Hepatocyte (in vitro differentiated cells): ENCODE results near the gene PHGDH. TPM values are rescaled to one million over a fixed set of nuclear protein-coding genes. Genes with fewer than 3 reads are reported as not detected.

ENCODE experiments used
- DNase-seq: peaks from one replicate; pipeline ENCODE4 v3.0.0-alpha.2; 2016; ENCODE audit warnings: low spot score
- H2AFZ ChIP-seq: fragments of 200-600 bp; sonication (generic); 2 replicates; pipeline ENCODE4 v1.6.0; 2016; ENCODE audit warnings: antibody characterized with exemption, mild to moderate bottlenecking
- H3K27ac ChIP-seq: fragments of 200-600 bp; sonication (generic); 2 replicates; pipeline ENCODE4 v1.5.1; 2016; ENCODE audit warnings: mild to moderate bottlenecking
- H3K27me3 ChIP-seq: fragments of 200-600 bp; sonication (generic); 2 replicates; pipeline ENCODE4 v1.6.1; 2016
- H3K36me3 ChIP-seq: fragments of 200-600 bp; sonication (generic); replicated peaks from 2 replicates; pipeline ENCODE4 v1.5.1; 2016; ENCODE audit warnings: low read depth; ENCODE audit not compliant: insufficient read depth
- H3K4me1 ChIP-seq: fragments of 200-600 bp; sonication (generic); 2 replicates; pipeline ENCODE4 v1.5.1; 2016; ENCODE audit warnings: mild to moderate bottlenecking, moderate library complexity; ENCODE audit not compliant: insufficient read depth
- H3K4me2 ChIP-seq: fragments of 200-600 bp; sonication (generic); 2 replicates; pipeline ENCODE4 v1.6.0; 2016
- H3K4me3 ChIP-seq: fragments of 200-600 bp; sonication (generic); 2 replicates; pipeline ENCODE4 v1.5.1; 2016; ENCODE audit warnings: mild to moderate bottlenecking
- H3K79me2 ChIP-seq: fragments of 200-600 bp; sonication (generic); 2 replicates; pipeline ENCODE4 v1.6.0; 2017; ENCODE audit warnings: mild to moderate bottlenecking
- H3K9me2 ChIP-seq: fragments of 200-600 bp; sonication (generic); replicated peaks from 2 replicates; pipeline ENCODE4 v1.6.0; 2017; ENCODE audit warnings: mild to moderate bottlenecking; ENCODE audit not compliant: insufficient read depth
- H3K9me3 ChIP-seq: fragments of 200-600 bp; sonication (generic); 2 replicates; pipeline ENCODE4 v1.5.1; 2016; ENCODE audit warnings: low read depth, mild to moderate bottlenecking
- H4K20me1 ChIP-seq: fragments of 200-600 bp; sonication (generic); 2 replicates; pipeline ENCODE4 v1.6.0; 2016; ENCODE audit warnings: mild to moderate bottlenecking; ENCODE audit not compliant: insufficient read depth, poor library complexity, severe bottlenecking
- EZH2 ChIP-seq: fragments of 200-600 bp; sonication (generic); IDR thresholded peaks from 2 replicates; pipeline ENCODE4 v1.6.1; 2016; ENCODE audit warnings: antibody characterized with exemption, mild to moderate bottlenecking, borderline replicate concordance
- EZH2phosphoT487 ChIP-seq: fragments of 200-600 bp; sonication (generic); IDR thresholded peaks from one replicate; pipeline ENCODE4 v1.6.1; 2018; ENCODE audit warnings: antibody characterized with exemption, mild to moderate bottlenecking, low read depth, moderate library complexity; ENCODE audit not compliant: unreplicated experiment, severe bottlenecking
- WGBS: methylation state at CpG from one replicate; pipeline ENCODE4 v1.1.6; 2016; ENCODE audit warnings: low lambda C conversion rate; ENCODE audit errors: missing lambda C conversion rate; 5-methylcytosine and 5-hydroxymethylcytosine counted together
- polyA plus RNA-seq: library from polyadenylated mRNA; unstranded; fragments of >200 nt; fragmentation: Nextera tagmentation; extraction: Ambion mirVana; gene quantifications from 2 replicates; pipeline ENCODE4 v1.2.1, GENCODE V29; 2016
- total RNA-seq: library from RNA; depleted of rRNA; stranded (reverse); fragments of >200 nt; gene quantifications from 2 replicates; pipeline ENCODE4 v1.2.3, GENCODE V29; 2014
- TF ChIP-seq, protein P1 (sequence below): fragments of 200-600 bp; sonication (generic); IDR thresholded peaks from 2 replicates; pipeline ENCODE4 v1.5.1; 2016; ENCODE audit warnings: antibody characterized with exemption, mild to moderate bottlenecking; ENCODE audit not compliant: poor library complexity

Gene PHGDH
- total and polyA plus RNA-seq, 2 experiments from 2014 or later: 138 to 167 TPM

DNA sequence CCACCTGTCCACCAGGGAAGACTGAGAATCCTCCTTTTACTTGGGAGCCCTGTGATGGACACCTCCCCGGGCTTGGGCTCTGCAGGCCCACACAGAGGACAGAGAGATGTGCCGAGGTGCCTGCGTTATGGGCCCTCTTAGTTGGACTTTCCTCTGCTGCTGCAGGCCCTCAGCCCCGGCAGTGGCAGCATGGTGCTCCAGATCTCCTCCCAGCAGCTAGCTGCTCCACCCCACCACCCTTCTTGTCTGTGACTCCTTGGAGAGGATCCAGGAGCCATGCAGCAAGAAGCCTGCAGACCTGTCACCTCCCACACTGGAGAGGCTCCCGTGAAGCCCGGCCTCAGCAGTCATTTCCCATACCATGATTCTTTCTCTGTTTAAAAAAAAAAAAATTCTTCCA is 27.4 kb downstream of the PHGDH start:
- Histone ChIP-seq H3K9me3 (no peaks in the 10 kb centered on the region), H3K79me2 (no peaks in the 10 kb centered on the region), H3K27ac (no peak overlapping the region), H3K36me3 (no peaks in the 10 kb centered on the region), H3K27me3 (no peaks in the 10 kb centered on the region), H3K9me2 (no peaks in the 10 kb centered on the region), H3K4me3 (no peak overlapping the region), H3K4me1 (peaks cover 6% of the 10 kb centered on the region), H2AFZ (no peak overlapping the region), H3K4me2 (no peak overlapping the region), H4K20me1 (no peaks in the 10 kb centered on the region)
- DNase-seq: no peak
- 85% methylated on average over 6 of the region's 6 CpGs for WGBS
- no peak for TF ChIP-seq EZH2phosphoT487

DNA sequence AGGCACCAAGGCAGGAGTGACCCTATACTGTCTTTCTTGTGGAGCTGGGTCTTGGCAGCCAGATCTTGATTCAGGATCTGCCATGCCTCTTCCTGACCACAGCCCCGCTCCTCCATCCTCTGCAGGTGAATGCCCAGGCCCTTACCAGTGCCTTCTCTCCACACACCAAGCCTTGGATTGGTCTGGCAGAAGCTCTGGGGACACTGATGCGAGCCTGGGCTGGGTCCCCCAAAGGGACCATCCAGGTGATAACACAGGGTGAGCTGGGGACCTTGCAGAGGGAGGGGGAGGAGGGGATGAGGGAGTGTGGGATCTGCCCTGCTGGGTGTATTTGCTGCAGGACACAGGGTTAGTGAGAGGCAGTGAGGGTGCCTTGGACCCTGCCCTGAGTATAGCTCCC is 28.5 kb downstream of the PHGDH start:
- H3K27me3 ChIP-seq: no peaks in the 10 kb centered on the region
- no peak overlapping the region for H3K4me2 ChIP-seq
- no peaks in the 10 kb centered on the region for H4K20me1 ChIP-seq
- H3K9me3 ChIP-seq: no peaks in the 10 kb centered on the region
- H3K4me1 ChIP-seq: peaks cover 6% of the 10 kb centered on the region
- no peak for DNase-seq
- TF ChIP-seq EZH2phosphoT487 (no peak), EZH2 (no peak)
- TF ChIP-seq, protein P1, sequence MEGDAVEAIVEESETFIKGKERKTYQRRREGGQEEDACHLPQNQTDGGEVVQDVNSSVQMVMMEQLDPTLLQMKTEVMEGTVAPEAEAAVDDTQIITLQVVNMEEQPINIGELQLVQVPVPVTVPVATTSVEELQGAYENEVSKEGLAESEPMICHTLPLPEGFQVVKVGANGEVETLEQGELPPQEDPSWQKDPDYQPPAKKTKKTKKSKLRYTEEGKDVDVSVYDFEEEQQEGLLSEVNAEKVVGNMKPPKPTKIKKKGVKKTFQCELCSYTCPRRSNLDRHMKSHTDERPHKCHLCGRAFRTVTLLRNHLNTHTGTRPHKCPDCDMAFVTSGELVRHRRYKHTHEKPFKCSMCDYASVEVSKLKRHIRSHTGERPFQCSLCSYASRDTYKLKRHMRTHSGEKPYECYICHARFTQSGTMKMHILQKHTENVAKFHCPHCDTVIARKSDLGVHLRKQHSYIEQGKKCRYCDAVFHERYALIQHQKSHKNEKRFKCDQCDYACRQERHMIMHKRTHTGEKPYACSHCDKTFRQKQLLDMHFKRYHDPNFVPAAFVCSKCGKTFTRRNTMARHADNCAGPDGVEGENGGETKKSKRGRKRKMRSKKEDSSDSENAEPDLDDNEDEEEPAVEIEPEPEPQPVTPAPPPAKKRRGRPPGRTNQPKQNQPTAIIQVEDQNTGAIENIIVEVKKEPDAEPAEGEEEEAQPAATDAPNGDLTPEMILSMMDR: no peak
- no peak overlapping the region for H3K4me3 ChIP-seq
- no peaks in the 10 kb centered on the region for H3K79me2 ChIP-seq
- no peaks in the 10 kb centered on the region for H3K9me2 ChIP-seq
- 90% methylated on average over 2 of the region's 2 CpGs for WGBS
- H3K36me3 ChIP-seq: no peaks in the 10 kb centered on the region
- H2AFZ ChIP-seq: no peak overlapping the region
- no peak overlapping the region for H3K27ac ChIP-seq

DNA sequence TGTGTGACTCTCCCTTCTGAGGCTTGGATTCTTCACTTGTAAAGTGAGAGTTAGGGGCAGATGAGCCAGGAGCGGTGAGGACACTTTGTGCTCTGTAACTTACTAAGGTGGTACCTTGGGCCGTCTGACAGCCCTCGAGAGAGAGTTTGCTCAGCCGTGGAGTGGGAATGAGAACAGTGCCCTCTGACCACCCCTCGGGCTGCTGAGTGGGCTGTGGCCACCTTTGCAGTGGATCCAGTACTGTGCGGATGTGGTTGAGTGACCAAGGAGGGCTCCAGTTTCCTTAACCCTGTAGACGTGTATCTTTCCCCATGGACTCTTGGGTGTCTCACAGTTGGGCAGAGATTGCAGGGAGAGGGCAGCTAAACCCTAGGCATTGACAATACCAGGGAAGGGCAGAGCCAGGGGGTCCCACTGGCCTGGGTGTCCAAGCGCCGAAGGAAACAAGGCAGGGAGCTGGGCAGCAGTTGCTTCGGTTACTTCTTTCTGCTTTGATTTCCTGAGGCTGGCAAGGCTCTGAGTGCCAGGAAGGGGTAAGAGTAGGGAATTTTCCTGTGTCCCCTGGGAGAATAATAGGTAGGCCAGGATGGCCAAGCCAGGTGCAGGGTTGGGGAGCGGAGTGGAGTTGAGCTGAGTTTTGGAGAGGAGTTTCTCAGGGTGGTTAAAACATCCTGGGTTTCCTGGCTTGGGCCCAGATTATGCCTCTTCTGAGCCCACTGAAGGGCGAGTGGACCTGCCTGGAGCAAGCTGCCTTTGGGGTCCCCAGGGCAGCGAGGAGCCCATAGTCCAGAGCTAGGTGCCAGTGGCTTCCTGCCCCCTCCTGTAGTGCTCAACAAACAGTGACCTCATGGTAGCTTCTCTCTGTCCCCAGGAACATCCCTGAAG is 29.4 kb downstream of the PHGDH start:
- no peak overlapping the region for H3K4me3 ChIP-seq
- no peak for DNase-seq
- no peaks in the 10 kb centered on the region for H3K9me3 ChIP-seq
- TF ChIP-seq EZH2 (no peak), EZH2phosphoT487 (no peak)
- TF ChIP-seq, protein P1: no peak
- H4K20me1 ChIP-seq: no peaks in the 10 kb centered on the region
- no peaks in the 10 kb centered on the region for H3K36me3 ChIP-seq
- no peaks in the 10 kb centered on the region for H3K9me2 ChIP-seq
- no peaks in the 10 kb centered on the region for H3K79me2 ChIP-seq
- H3K27ac ChIP-seq: no peak overlapping the region
- WGBS: 95% methylated on average over 13 of the region's 13 CpGs
- H3K4me1 ChIP-seq: peaks cover 6% of the 10 kb centered on the region
- no peak overlapping the region for H2AFZ ChIP-seq
- no peaks in the 10 kb centered on the region for H3K27me3 ChIP-seq
- H3K4me2 ChIP-seq: no peak overlapping the region

DNA sequence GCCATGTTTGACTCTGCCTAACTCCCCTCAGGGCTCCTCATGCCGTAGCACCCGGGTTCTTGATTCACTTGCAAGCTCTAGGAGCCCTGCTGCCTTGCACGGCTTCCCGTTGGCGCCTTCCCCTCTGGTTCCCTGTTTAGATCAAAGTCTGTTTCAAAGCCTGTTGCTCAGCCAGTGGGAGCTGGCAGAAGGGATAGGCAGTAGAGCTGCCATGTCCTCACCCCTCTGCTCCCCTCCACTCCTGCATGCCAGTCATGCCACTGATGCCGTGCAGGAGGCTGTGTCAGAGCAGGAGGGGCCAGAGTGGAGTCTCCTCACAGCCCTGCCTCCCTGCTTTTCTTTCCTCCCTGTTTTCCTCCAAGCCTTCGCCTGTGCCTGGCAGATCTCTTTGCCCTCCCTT is 30.5 kb downstream of the PHGDH start:
- no peak overlapping the region for H3K4me3 ChIP-seq
- H3K9me2 ChIP-seq: no peaks in the 10 kb centered on the region
- H3K4me1 ChIP-seq: peaks cover 8% of the 10 kb centered on the region
- no peak for TF ChIP-seq EZH2
- TF ChIP-seq, protein P1: no peak
- no peak for TF ChIP-seq EZH2phosphoT487
- no peak for DNase-seq
- H2AFZ ChIP-seq: no peak overlapping the region
- no peaks in the 10 kb centered on the region for H3K36me3 ChIP-seq
- WGBS: 88% methylated on average over 7 of the region's 7 CpGs
- no peaks in the 10 kb centered on the region for H3K27me3 ChIP-seq
- H3K9me3 ChIP-seq: no peaks in the 10 kb centered on the region
- H3K27ac ChIP-seq: no peak overlapping the region
- no peaks in the 10 kb centered on the region for H3K79me2 ChIP-seq
- H3K4me2 ChIP-seq: no peak overlapping the region
- no peaks in the 10 kb centered on the region for H4K20me1 ChIP-seq
